Neural cell (in vitro differentiated cells): Measurements from ENCODE around the gene SCUBE1.

Experiments
- CTCF ChIP-seq: fragments of 450-650 bp; IDR thresholded peaks from 2 replicates; pipeline ENCODE4 v1.5.1; 2014; ENCODE audit warnings: antibody characterized with exemption, mild to moderate bottlenecking, moderate library complexity; ENCODE audit not compliant: poor library complexity, severe bottlenecking
- EP300 ChIP-seq: fragments of 450-650 bp; conservative IDR thresholded peaks from 2 replicates; pipeline ENCODE4 v1.6.1; 2014; ENCODE audit warnings: antibody characterized with exemption, mild to moderate bottlenecking, moderate library complexity; ENCODE audit not compliant: poor library complexity, severe bottlenecking
- EZH2 ChIP-seq: fragments of 200-600, 300-800 bp; shearing (Covaris generic), sonication (generic); IDR thresholded peaks from 2 replicates; pipeline ENCODE4 v1.6.1; 2014; ENCODE audit warnings: antibody characterized with exemption, low read length, borderline replicate concordance, mild to moderate bottlenecking; ENCODE audit not compliant: insufficient read depth, poor library complexity, severe bottlenecking
- MXI1 ChIP-seq: fragments of 450-650 bp; conservative IDR thresholded peaks from 2 replicates; pipeline ENCODE4 v1.6.1; 2014; ENCODE audit warnings: antibody characterized with exemption, mild to moderate bottlenecking; ENCODE audit not compliant: poor library complexity, severe bottlenecking
- POLR2AphosphoS5 ChIP-seq: IDR thresholded peaks from 2 replicates; pipeline ENCODE4 v1.6.1; 2012
- RAD21 ChIP-seq: fragments of 450-650 bp; conservative IDR thresholded peaks from 2 replicates; pipeline ENCODE4 v1.6.1; 2014; ENCODE audit warnings: antibody characterized with exemption, mild to moderate bottlenecking, moderate library complexity
- REST ChIP-seq: IDR thresholded peaks from 2 replicates; pipeline ENCODE4 v1.6.1; 2012; ENCODE audit warnings: borderline replicate concordance
- SMC3 ChIP-seq: fragments of 450-650 bp; conservative IDR thresholded peaks from 2 replicates; pipeline ENCODE4 v1.6.1; 2014; ENCODE audit warnings: antibody characterized with exemption, mild to moderate bottlenecking, moderate library complexity; ENCODE audit not compliant: poor library complexity
- TAF1 ChIP-seq: IDR thresholded peaks from 2 replicates; pipeline ENCODE4 v1.6.1; 2012; ENCODE audit warnings: low read depth

GRCh38 chr22:43319661-43320486 lies 23.3 kb downstream of the SCUBE1 start:
- TF ChIP-seq EZH2, result no peak
- no peak for TF ChIP-seq CTCF
- no peak for TF ChIP-seq POLR2AphosphoS5
- no peak for TF ChIP-seq MXI1
- TF ChIP-seq REST, result no peak
- no peak for TF ChIP-seq SMC3
- TF ChIP-seq RAD21, result no peak
- TF ChIP-seq EP300, result no peak
- TF ChIP-seq TAF1, result no peak
